GM23248 (cell line): ENCODE results near the gene CD37. TPM values are rescaled to one million over a fixed set of nuclear protein-coding genes. Genes with fewer than 3 reads are reported as not detected.
"Not testable (repeated sequence)": the region's sequence is repeated elsewhere in the genome, so short reads cannot be mapped to it uniquely, and the experiment has no call there.

ENCODE experiments used
- DNase-seq: peaks from one replicate; pipeline ENCODE4 v3.0.0-alpha.2; 2015
- H2AFZ ChIP-seq: fragments of 200-600 bp; sonication (generic); 2 replicates; pipeline ENCODE4 v1.6.1; 2016; ENCODE audit warnings: antibody characterized with exemption
- H3F3A ChIP-seq: fragments of 200-600 bp; sonication (generic); 2 replicates; pipeline ENCODE4 v1.6.1; 2016; ENCODE audit warnings: mild to moderate bottlenecking, antibody characterized with exemption, mixed run types; ENCODE audit not compliant: insufficient read depth
- H3K27ac ChIP-seq: fragments of 200-600 bp; sonication (generic); 2 replicates; pipeline ENCODE4 v1.5.1; 2016; ENCODE audit warnings: mild to moderate bottlenecking
- H3K27me3 ChIP-seq: fragments of 200-600 bp; sonication (generic); replicated peaks from 2 replicates; pipeline ENCODE4 v1.6.1; 2016; ENCODE audit warnings: mild to moderate bottlenecking; ENCODE audit not compliant: insufficient read depth
- H3K36me3 ChIP-seq: fragments of 200-600 bp; sonication (generic); 2 replicates; pipeline ENCODE4 v1.6.1; 2016; ENCODE audit warnings: low read depth, mild to moderate bottlenecking
- H3K4me1 ChIP-seq: fragments of 200-600 bp; sonication (generic); 2 replicates; pipeline ENCODE4 v1.6.1; 2016; ENCODE audit warnings: mild to moderate bottlenecking; ENCODE audit not compliant: insufficient read depth
- H3K4me2 ChIP-seq: fragments of 200-600 bp; sonication (generic); one replicate; pipeline ENCODE4 v1.6.1; 2016; ENCODE audit warnings: mild to moderate bottlenecking; ENCODE audit not compliant: unreplicated experiment
- H3K4me3 ChIP-seq: fragments of 200-600 bp; sonication (generic); 2 replicates; pipeline ENCODE4 v1.5.1; 2016; ENCODE audit warnings: mild to moderate bottlenecking
- H3K79me2 ChIP-seq: fragments of 200-600 bp; sonication (generic); 2 replicates; pipeline ENCODE4 v1.6.1; 2016; ENCODE audit warnings: mild to moderate bottlenecking; ENCODE audit not compliant: insufficient read depth
- H3K9ac ChIP-seq: fragments of 200-600 bp; sonication (generic); 2 replicates; pipeline ENCODE4 v1.6.1; 2016; ENCODE audit warnings: mild to moderate bottlenecking
- H3K9me2 ChIP-seq: fragments of 200-600 bp; sonication (generic); 2 replicates; pipeline ENCODE4 v1.6.1; 2016; ENCODE audit warnings: mixed run types, mild to moderate bottlenecking, moderate library complexity; ENCODE audit not compliant: insufficient read depth
- H3K9me3 ChIP-seq: fragments of 200-600 bp; sonication (generic); one replicate; pipeline ENCODE4 v1.6.1; 2017; ENCODE audit warnings: low read depth
- H4K20me1 ChIP-seq: fragments of 200-600 bp; sonication (generic); 2 replicates; pipeline ENCODE4 v1.6.0; 2016; ENCODE audit not compliant: insufficient read depth
- EZH2 ChIP-seq: fragments of 200-600 bp; sonication (generic); IDR thresholded peaks from 2 replicates; pipeline ENCODE4 v1.6.1; 2018; ENCODE audit warnings: antibody characterized with exemption, mild to moderate bottlenecking; ENCODE audit not compliant: insufficient read depth, poor library complexity, severe bottlenecking
- EZH2phosphoT487 ChIP-seq: fragments of 200-600 bp; sonication (generic); IDR thresholded peaks from 2 replicates; pipeline ENCODE4 v1.6.1; 2018; ENCODE audit warnings: antibody characterized with exemption, moderate library complexity, mild to moderate bottlenecking, low read depth; ENCODE audit not compliant: insufficient read depth
- WGBS, 2 experiments: methylation state at CpG; one replicate each; pipeline ENCODE4 v1.1.6; 2015 to 2017; ENCODE audit warnings: low lambda C conversion rate in 2 of 2, low coverage in 1 of 2; ENCODE audit errors: missing lambda C conversion rate in 2 of 2; 5-methylcytosine and 5-hydroxymethylcytosine counted together
- in situ Hi-C: fragments of 300-500 bp; cut with MboI; formaldehyde crosslinking; loops from 2 replicates; pipeline ENCODE4 v1.15.0; 2020
- polyA plus RNA-seq: library from polyadenylated mRNA; unstranded; fragments of >200 nt; fragmentation: Nextera tagmentation; extraction: Ambion mirVana; gene quantifications from 2 replicates; pipeline ENCODE4 v1.2.1, GENCODE V29; 2016
- total RNA-seq: library from RNA; depleted of rRNA; stranded (reverse); fragments of >200 nt; shearing (Covaris generic); gene quantifications from 2 replicates; pipeline ENCODE4 v1.2.3, GENCODE V29; 2014

The CD37 gene
- total and polyA plus RNA-seq, 2 experiments from 2014 or later: 1.8 TPM; not detected in 1

- TF ChIP-seq EZH2: no peak
- no peak for TF ChIP-seq EZH2phosphoT487
Observed at GRCh38 chr19:49301165-49301865, 33.9 kb upstream of the CD37 start.

DNA sequence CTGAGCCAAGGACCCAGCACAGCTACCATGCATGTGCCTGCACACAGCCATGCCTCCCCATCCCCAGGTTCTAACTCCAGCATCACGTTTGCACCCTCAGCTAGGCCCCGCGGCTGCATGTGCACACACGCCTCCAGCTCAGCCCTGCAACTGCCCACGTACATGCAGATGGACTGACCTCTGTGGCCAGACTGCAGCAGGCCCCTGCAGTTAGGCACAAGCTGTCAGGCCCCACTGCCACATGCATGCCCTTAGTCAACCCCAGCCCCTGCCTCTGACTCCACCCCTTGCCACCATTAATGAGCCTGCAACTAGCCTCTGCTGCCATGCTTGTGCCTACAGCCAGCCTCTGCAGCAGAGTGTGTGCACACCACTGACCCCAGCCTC, 33.3 kb upstream of the CD37 start:
- Histone ChIP-seq H3K9me2 (no peaks in the 10 kb centered on the region), H3K27ac (no peak overlapping the region), H3K9ac (no peak overlapping the region), H2AFZ (no peak overlapping the region), H3K79me2 (no peaks in the 10 kb centered on the region), H3K4me2 (no peak overlapping the region), H3K9me3 (no peaks in the 10 kb centered on the region), H3K4me1 (no peaks in the 10 kb centered on the region), H3K36me3 (no peaks in the 10 kb centered on the region), H3K4me3 (no peak overlapping the region), H3K27me3 (0 out of 2 replicates have a peak, but pooled peaks cover 9% of the 10 kb centered on the region), H4K20me1 (no peaks in the 10 kb centered on the region), H3F3A (no peaks in the 10 kb centered on the region)
- DNase-seq: no peak
- in situ Hi-C loops: no loop called here
- no peak for TF ChIP-seq EZH2phosphoT487
- TF ChIP-seq EZH2: no peak
- 54 to 55% methylated on average over 5 of the region's 5 CpGs for WGBS, 2 experiments

More at GRCh38 chr19:49301165-49301865, 33.9 kb upstream of the CD37 start:
- Histone ChIP-seq H3K4me2 (no peak overlapping the region), H3K79me2 (no peaks in the 10 kb centered on the region), H3K4me3 (peak overlapping the region; percentile 52), H3K36me3 (no peaks in the 10 kb centered on the region), H2AFZ (peak overlapping the region; percentile 64; the same call in 1 of the 2 replicates), H4K20me1 (no peaks in the 10 kb centered on the region), H3K27ac (no peak overlapping the region), H3F3A (no peaks in the 10 kb centered on the region), H3K4me1 (no peaks in the 10 kb centered on the region), H3K9me2 (no peaks in the 10 kb centered on the region), H3K9me3 (no peaks in the 10 kb centered on the region), H3K9ac (no peak overlapping the region), H3K27me3 (0 out of 2 replicates have a peak, but pooled peaks cover 9% of the 10 kb centered on the region)
- WGBS, 2 experiments: 12 to 16% methylated on average over 8 of the region's 8 CpGs
- DNase-seq: peak; percentile 60
- in situ Hi-C loops: no loop called here

GRCh38 chr19:49306734-49307133, 28.5 kb upstream of the CD37 start:
- H3K36me3 ChIP-seq, H3F3A ChIP-seq, H3K9me2 ChIP-seq, H3K4me3 ChIP-seq, H3K79me2 ChIP-seq, H4K20me1 ChIP-seq, H2AFZ ChIP-seq, H3K9ac ChIP-seq, H3K27ac ChIP-seq, H3K27me3 ChIP-seq, H3K4me1 ChIP-seq, in situ Hi-C loops, H3K9me3 ChIP-seq, DNase-seq, H3K4me2 ChIP-seq: not testable (repeated sequence)
- 59 to 66% methylated on average over 7 of the region's 7 CpGs for WGBS, 2 experiments

DNA sequence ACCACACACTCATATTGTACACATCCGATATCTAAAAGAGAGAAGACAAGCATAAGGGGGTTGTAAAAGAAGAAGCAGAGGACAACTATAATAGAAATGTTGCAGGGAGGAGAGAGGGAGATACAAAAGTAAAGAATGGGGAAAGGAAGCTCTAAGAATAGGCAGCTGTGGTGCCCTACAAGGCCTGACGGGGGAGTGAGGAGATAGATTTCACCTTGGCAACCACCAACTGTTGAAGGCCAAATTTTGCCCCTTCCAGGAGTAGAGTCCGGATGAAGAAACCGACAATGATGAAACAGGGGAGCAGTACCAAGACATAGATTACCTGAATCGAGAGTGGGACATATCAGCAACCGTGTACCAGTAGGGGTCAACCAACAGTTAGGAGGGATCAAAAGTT, 26.1 kb upstream of the CD37 start:
- Histone ChIP-seq H2AFZ (no peak overlapping the region), H3K9me2 (no peaks in the 10 kb centered on the region), H3F3A (no peaks in the 10 kb centered on the region), H3K9ac (no peak overlapping the region), H3K4me2 (no peak overlapping the region), H3K36me3 (no peaks in the 10 kb centered on the region), H3K27me3 (no peaks in the 10 kb centered on the region), H3K4me1 (no peaks in the 10 kb centered on the region), H3K79me2 (no peaks in the 10 kb centered on the region), H3K9me3 (no peaks in the 10 kb centered on the region), H3K4me3 (no peak overlapping the region), H4K20me1 (no peaks in the 10 kb centered on the region), H3K27ac (no peak overlapping the region)
- WGBS, 2 experiments: 85 to 88% methylated on average over 6 of the region's 6 CpGs
- DNase-seq: no peak
- in situ Hi-C loops: no loop called here
- TF ChIP-seq EZH2phosphoT487 (no peak), EZH2 (no peak)
